Stimulated activated CD4-positive, alpha-beta T cell treated with anti-CD3 and anti-CD28 coated beads, Interleukin-15, amount 100 ng/mL, for 1 hour (primary cell): ENCODE results near the gene LPAR2.
"Not testable (repeated sequence)": the region's sequence is repeated elsewhere in the genome, so short reads cannot be mapped to it uniquely, and the experiment has no call there.

Experiments
- DNase-seq, 2 donors: peaks; one replicate each; pipeline ENCODE4 v3.0.0-alpha.2; 2020; ENCODE audit warnings: low read depth in 1 of 2, low spot score in 1 of 2

LPAR2 gene

DNA sequence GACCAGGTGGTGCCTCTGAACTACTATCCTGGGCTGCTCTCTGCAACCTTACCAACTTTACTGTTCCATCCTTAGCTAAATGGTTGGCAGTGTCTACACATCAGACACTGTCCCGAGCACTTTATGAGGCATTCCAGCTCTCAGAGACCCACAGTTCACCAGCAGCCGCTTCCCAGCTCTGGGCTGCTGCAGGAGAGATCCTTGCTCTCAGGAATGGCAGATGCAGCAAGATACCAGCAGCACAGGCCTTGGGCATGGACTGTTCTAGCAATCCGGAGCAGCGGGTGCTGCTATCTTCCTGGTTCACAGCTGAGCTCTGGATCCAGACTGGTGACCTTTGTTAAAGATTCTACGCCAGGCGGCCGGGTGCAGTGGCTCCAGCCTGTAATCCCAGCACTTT is 3.3 kb upstream of the LPAR2 start:
- no peak for DNase-seq

DNA sequence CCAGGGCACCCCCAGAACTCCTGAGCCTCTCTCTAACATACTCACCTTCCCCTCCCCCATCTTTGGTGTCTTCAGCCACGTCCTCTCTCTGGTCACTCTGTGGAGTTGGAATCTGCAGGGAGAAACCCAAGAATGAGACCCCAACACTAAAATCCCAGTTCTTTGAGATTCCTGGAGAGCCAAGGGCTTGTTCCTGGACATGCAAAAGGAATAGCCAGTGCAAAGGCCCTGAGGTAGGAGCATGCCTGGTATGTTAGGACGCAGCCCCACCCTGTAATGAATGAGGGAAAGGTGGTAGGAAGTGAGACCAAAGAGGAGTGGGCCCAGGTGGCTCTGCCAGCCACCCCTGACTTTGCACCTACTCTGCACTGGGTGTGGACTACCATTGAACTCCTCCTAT is 2.4 kb upstream of the LPAR2 start:
- DNase-seq, result no peak

DNA sequence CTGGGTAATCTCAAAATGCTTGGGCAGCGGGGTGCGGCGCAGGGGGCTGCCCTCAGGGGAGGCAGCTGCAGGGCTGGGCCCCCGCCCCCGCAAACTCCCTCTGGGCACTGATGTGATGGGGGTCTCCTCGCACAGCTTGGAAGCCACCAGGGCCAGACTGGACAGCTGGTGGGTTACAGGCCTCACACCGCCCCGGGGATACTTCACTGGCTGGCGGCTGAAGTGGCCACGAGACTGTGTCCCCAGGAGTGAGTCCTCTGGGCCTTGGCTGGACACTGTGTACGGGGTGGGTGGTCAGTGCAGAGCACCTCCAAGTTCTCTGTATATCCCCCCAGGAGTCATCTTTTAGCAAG is 2.0 kb upstream of the LPAR2 start:
- DNase-seq, result no peak

- peak in 1 of 2 donors; percentile 37 for DNase-seq
Observed at GRCh38 chr19:19628501-19629134, 598 bp upstream of the LPAR2 start.

- DNase-seq, result no peak
Observed at GRCh38 chr19:19626516-19627472, 1.2 kb downstream of the LPAR2 start.

GRCh38 chr19:19624032-19624570 is 3.9 kb downstream of the LPAR2 start:
- DNase-seq, result no peak

DNA sequence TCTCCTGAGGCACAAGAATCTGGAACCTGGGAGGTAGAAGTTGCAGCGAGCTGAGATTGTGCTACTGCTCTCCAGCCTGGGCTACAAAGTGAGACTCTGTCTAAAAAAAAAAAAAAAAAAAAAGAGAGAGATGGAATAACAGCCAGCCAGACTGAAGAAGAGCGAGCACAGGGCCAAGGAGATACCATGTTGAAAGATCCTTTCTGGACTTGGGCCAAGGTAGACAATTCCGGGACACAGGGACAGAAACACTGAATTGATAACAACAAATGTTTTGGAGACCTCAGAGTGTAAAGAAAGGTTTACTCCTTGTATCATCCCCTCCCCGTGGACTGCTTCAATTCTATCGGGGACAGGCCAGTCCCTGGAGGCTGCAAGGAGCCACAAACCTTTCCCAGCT is 4.6 kb downstream of the LPAR2 start:
- no peak for DNase-seq

DNA sequence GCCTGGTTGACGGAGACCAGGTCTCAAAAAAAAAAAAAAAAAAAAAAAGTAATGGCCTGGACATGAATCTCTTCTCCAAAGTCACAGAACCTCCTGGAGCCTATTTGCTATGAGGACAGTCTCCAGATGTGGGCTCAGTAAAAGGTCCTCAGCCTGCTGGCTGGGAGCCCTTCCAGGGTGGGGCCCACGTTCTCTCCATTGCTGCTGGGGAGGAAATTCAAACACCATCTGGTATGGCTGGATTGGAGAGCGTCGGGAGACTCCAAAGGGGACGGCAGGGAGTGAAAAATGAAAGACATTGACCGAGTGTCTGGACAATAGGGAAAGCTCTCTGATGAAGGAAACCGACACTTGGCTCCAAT is 8.2 kb downstream of the LPAR2 start:
- DNase-seq, result no peak

GRCh38 chr19:19619181-19619848 is 8.7 kb downstream of the LPAR2 start:
- no peak for DNase-seq

GRCh38 chr19:19618219-19619051 is 9.6 kb downstream of the LPAR2 start, which contains the start of gene PBX4:
Gene PBX4 (minus strand): TSS chr19:19618687. CDS start chr19:19618629, 58 bp downstream.
- peak; percentile 98 to 99 for DNase-seq

- no peak for DNase-seq
Observed at GRCh38 chr19:19615086-19615485, 12.9 kb downstream of the LPAR2 start.

DNA sequence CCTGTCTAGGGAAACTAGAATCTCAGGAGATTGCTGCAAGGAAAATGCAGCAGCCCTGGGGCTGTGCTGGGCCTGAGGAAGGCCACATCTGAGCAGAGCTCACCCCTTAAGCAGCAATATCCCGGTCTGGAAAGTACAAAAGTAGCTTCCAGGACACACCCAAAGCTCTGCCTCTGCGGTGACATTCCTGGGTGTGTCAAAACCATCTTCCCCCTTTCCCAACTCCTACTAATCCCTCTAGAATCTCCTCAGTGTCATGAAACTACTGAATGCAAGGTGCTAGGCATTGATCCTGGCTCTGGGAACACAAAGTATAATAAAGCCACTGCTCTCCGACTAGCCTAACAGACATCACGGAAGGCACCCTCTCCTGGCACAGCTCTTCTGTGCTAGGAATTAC is 14.5 kb downstream of the LPAR2 start:
- no peak for DNase-seq

DNA sequence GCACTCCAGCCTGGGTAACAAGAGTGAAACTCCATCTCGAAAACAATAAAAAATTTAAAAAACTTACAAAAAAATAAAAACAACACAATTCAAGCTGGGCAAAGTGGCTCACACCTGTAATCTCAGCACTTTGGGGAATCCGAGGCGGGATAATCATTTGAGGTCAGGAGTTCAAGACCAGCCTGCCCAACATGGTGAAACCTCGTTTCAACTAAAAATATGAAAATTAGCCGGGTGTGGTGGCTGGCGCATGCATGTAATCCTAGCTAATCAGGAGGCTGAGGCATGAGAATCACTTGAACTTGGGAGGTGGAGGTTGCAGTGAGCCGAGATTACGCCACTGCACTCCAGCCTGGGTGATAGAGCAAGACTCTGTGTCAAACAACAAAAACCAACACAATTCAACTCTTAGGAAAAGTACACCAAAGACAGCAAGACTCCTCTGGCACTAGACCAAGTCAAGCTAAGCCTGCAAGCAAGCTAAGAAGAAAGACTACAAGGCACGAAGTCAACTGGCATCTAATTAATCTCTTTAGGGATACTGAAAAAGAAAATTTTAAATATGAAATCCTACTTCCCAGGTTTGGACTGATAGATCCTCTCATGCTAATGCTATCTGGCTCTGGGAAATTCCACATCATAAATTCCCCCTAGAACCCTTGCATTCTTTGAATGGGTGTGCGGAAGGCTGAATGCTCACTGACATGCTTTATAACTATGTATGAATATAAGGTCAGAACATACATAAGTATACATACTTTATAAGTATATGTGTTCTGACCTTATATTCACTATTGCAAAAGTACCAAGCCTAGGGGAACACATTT is 17.4 kb downstream of the LPAR2 start:
- DNase-seq, result no peak

- DNase-seq, result not testable (repeated sequence)
Observed at GRCh38 chr19:19606686-19607085, 21.3 kb downstream of the LPAR2 start.

DNA sequence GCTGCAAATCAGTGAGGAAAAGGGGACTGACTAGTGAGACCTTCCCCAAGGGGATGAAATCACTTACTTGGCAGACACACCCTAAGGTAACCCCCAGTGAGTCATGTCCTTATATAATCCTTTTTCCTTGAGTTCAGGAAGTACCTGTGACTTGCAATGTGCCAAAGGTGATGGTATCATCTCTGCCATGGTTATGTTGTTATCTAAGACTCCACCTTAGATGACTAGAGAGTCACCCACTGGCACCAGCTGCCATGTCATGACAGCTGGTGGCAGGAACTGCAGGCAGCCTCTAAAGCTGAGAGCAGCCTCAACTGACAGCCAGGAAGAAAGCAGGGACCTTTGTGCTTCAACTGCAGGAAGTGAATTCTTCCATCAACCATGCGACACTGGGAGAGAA is 22.0 kb downstream of the LPAR2 start:
- peak in 1 of 2 donors; percentile 24 for DNase-seq

DNA sequence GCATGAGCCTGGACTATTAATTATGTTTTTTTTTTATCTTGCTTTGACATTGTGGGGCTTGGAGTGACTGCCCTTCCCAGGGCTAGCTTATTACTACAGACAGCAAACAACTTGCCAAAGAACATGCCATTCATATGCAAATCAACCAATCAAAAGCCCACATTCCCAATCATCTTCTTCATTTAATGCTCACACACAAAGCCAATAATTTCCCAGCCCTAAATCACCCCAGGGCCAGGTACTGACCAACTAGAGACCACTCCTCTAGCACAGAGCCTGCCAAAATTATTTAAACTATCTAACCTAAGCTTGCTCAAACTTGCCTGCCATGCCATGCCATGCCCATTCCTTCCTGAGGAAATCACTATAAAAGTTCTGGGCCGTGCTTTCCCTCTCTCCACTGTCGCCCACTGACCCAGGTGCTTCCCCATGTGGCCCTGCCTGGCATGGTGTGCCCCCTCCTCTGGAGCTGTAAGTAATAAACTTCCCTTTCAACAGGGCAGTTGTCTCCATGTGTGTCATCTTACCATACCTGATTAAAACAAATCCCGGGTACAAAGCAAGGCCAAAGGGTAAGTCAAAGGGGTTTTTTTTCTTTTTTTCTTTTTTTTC is 25.2 kb downstream of the LPAR2 start:
- no peak for DNase-seq

GRCh38 chr19:19602136-19602712 is 25.8 kb downstream of the LPAR2 start:
- no peak for DNase-seq

DNA sequence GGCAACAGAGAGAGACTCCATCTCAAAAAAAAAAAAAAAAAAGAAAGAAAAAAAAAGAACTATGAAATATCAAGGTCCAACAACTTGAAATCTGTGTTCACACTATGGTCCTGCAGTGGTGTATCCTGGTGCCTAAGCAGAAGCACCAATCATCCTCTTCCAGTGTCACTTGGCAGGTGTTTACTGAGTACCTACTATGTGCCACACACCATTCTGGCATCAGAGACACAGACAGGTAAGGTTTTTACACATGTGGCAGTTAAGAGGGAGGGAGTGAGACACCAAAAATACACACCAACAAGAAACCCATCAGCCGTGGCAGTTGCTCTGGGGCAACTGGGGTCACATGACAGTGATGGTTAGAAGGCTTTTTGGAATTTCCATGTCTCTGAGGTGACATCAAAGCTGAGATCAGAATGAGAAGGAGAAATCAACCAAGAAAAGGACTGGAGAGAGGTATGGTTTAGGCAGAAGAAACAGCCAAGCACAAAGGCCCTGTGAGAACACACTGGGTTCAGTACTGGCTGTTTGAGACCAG is 27.2 kb downstream of the LPAR2 start:
- DNase-seq, result no peak
